Stimulated activated CD4-positive, alpha-beta T cell treated with anti-CD3 and anti-CD28 coated beads, Interleukin-1b, Interleukin-23, amount 100 ng/mL, for 1 hour (primary cell): ENCODE measurements around the gene ZNF778.
A peak's percentile ranks its signal among the peaks of the same experiment; 100 is the strongest.
"Not testable (repeated sequence)": the region's sequence is repeated elsewhere in the genome, so short reads cannot be mapped to it uniquely, and the experiment has no call there.

Experiments
- DNase-seq, 2 donors: peaks; one replicate each; pipeline ENCODE4 v3.0.0-alpha.2; 2020; ENCODE audit warnings: low read depth in 2 of 2

ZNF778 gene

GRCh38 chr16:89216315-89217137 is 977 bp upstream of the ZNF778 start:
- peak; percentile 50 to 59 for DNase-seq

- no peak for DNase-seq
These were observed 440 bp upstream of the ZNF778 start for GRCh38 chr16:89217138-89217387.

- no peak for DNase-seq
These were observed 1.9 kb downstream of the ZNF778 start for GRCh38 chr16:89219365-89219764.

- DNase-seq, result no peak
These were observed 4.1 kb downstream of the ZNF778 start for GRCh38 chr16:89221604-89222003.

GRCh38 chr16:89222931-89223330 is 5.4 kb downstream of the ZNF778 start:
- DNase-seq, result no peak

- no peak for DNase-seq
These were observed 7.2 kb downstream of the ZNF778 start for GRCh38 chr16:89224665-89225064.

GRCh38 chr16:89230255-89230654 is 12.8 kb downstream of the ZNF778 start:
- DNase-seq, result no peak

GRCh38 chr16:89232107-89232506 is 14.6 kb downstream of the ZNF778 start:
- no peak for DNase-seq

- DNase-seq, result no peak
These were observed 16.4 kb downstream of the ZNF778 start for GRCh38 chr16:89233678-89234490.

GRCh38 chr16:89237733-89238132 is 20.2 kb downstream of the ZNF778 start:
- no peak for DNase-seq

- DNase-seq, result peak; percentile 41 to 54
These were observed 23.9 kb downstream of the ZNF778 start for GRCh38 chr16:89241187-89242007.

GRCh38 chr16:89242795-89243200 is 25.3 kb downstream of the ZNF778 start:
- DNase-seq, result no peak

- DNase-seq, result no peak
These were observed 26.2 kb downstream of the ZNF778 start for GRCh38 chr16:89243664-89244063.

GRCh38 chr16:89244264-89244663 is 26.8 kb downstream of the ZNF778 start:
- not testable (repeated sequence) for DNase-seq

GRCh38 chr16:89244754-89245153 is 27.3 kb downstream of the ZNF778 start:
- DNase-seq, result no peak

GRCh38 chr16:89246383-89246902 is 28.9 kb downstream of the ZNF778 start:
- DNase-seq, result no peak

- DNase-seq, result peak; percentile 92 to 98
These were observed 29.6 kb downstream of the ZNF778 start for GRCh38 chr16:89246903-89247733.

GRCh38 chr16:89247734-89248075 is 30.2 kb downstream of the ZNF778 start:
- not testable (repeated sequence) for DNase-seq

GRCh38 chr16:89248196-89248982 is 30.9 kb downstream of the ZNF778 start:
- no peak for DNase-seq

GRCh38 chr16:89253548-89254287 is 36.2 kb downstream of the ZNF778 start:
- DNase-seq, result no peak
